Measurements from ENCODE around the gene BOK. TPM values are rescaled to one million over a fixed set of nuclear protein-coding genes. Genes with fewer than 3 reads are reported as not detected.

Gene BOK, protein sequence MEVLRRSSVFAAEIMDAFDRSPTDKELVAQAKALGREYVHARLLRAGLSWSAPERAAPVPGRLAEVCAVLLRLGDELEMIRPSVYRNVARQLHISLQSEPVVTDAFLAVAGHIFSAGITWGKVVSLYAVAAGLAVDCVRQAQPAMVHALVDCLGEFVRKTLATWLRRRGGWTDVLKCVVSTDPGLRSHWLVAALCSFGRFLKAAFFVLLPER
- 77.7 and 133 TPM in 2 replicates for total RNA-seq

DNA sequence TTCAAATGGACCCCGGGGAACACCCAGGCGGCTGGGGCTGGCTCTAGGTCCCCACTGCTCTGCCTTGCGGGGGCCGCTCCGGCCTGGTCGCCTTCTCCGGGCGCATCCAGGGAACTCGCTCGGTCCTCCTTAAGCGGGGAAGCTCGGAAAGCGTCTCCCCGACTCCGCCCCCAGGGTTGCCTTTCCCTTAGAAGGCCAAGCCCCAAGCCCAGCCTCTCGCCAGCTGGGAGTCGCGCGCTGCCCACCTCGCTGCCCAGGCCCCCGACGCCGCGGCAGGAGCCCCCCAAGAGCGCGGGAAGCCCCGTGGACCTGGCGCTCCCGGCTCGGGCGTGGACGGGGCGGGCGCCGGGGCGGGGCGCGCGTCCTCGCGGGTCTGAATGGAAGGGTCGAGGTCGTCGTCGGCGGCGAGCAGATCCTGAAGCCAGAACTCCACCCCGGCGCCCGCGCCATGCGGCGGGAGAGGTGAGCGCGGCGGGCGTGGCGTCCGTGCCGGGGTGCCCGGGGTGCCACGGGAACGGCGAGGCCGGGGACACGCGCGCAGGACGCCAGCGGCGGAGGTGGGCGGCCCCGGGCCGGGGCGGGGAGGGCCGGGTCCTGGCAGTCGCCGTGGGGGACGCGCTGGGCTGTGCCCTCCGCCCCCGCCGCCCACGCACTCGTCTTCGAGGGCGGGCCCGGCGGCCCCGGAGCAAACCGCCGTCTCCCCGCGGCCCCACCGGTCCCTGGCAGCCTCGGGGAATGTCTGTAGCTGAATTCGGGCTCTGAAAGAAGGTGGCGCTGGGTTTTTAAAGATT, at the start of gene BOK:
Gene BOK (plus strand): TSS at position 214 of the 791 bp plus-strand sequence. CDS start 739 bp downstream, outside the sequence.

Other genes starting within 250 kb of the BOK start
- 440 and 663 TPM in 2 replicates for gene HDLBP, start 243.1 kb upstream of the BOK start, total RNA-seq
- 238 and 242 TPM in 2 replicates for gene SEPTIN2, start 242.8 kb upstream of the BOK start, total RNA-seq
- gene FARP2, start 202.5 kb upstream of the BOK start, total RNA-seq, result 24.3 and 33.2 TPM in 2 replicates
- 279 and 283 TPM in 2 replicates for gene STK25, start 50.2 kb upstream of the BOK start, total RNA-seq
- 65.4 and 69.1 TPM in 2 replicates for gene THAP4, start 78.4 kb downstream of the BOK start, total RNA-seq
- 68.2 and 83.3 TPM in 2 replicates for gene ATG4B, start 78.9 kb downstream of the BOK start, total RNA-seq
- gene DTYMK, start 128.1 kb downstream of the BOK start, total RNA-seq, result 32.2 and 149 TPM in 2 replicates
- gene ING5, start 143.3 kb downstream of the BOK start, total RNA-seq, result 18.7 and 21.7 TPM in 2 replicates
- gene D2HGDH, start 175.9 kb downstream of the BOK start, total RNA-seq, result 14.0 and 26.5 TPM in 2 replicates
- gene GAL3ST2, start 218.1 kb downstream of the BOK start, total RNA-seq, result 1.0 TPM in 1 of 2 replicates, not detected in the other